HG03175 (cell line): ENCODE measurements around the gene ZC3H8.

Source experiments
- ATAC-seq: cut with Tn5 transposase; IDR thresholded peaks from one replicate; pipeline ENCODE4 v1.9.1; 2021; ENCODE audit warnings: mild to moderate bottlenecking, moderate library complexity; ENCODE audit not compliant: unreplicated experiment

The ZC3H8 gene

DNA sequence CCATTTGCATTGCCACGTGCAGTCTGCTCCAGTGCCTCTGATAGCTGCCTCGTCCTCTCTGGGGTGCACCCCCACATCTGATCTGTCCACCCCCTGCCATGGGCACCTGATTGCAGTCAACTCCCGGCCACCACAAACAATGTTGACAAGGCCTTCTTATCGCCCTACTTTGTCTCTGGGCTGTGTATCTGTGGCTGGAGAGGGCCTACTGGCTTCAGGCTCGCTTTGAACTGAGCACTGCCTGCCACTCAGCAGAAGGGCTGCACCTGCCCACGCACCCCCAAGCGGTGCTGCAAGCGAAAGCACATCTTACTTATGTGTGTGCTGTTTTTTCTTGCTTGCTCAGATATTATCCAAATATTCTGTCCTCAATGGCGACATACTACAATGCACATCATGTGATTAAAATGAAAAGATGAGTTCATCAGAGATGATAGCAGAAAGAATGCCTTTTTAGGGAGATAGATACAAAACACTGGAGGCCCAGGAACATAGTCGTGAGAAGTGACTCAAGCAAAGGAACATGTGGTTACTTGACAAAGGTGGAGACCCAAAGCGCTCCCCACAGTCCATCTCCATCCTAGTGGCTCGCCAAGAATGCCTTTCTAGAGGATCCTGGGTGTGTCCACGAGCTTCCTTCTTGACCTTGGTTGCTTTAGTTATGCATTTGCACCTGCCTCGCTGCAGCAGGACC, 87.9 kb downstream of the ZC3H8 start:
- ATAC-seq, result no peak

GRCh38 chr2:112165296-112165695, 89.5 kb downstream of the ZC3H8 start:
- no peak for ATAC-seq

DNA sequence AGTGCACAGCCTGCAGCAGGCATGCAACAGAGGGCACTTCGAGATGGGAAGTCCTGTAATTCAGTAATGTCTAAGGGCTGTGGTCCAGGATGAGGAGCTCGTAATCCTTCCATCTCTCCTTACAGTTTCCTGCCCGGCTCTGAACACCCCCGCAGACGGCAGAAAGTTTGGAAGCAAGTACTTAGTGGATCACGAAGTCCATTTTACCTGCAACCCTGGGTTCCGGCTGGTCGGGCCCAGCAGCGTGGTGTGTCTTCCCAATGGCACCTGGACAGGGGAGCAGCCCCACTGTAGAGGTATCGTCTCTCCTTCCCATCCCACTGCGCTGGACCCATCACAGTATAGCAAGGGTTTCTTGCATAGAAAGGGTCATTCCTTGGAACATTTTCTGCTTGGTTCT, 90.0 kb downstream of the ZC3H8 start:
- no peak for ATAC-seq

- ATAC-seq, result no peak
Measured at GRCh38 chr2:112163541-112163981, 91.3 kb downstream of the ZC3H8 start.

DNA sequence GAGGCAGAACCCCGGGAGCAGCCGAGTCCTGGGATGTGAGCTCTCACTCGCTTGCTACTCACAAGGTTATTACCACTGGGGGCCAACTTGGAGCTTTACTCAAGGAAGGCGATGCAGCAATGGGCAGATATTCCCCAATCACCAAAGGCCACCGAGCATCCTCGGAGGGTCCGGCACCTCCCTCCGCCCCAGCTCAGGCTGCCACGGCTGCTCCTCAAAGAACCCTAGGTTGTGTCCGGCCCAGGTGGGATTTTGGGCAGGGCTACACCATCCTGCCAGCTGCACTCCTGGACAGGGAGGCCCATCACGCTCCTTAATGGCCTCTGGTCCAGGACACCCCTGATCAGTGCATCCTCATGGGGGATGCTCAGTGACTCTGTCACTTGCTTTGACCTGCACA, 91.9 kb downstream of the ZC3H8 start:
- no peak for ATAC-seq

GRCh38 chr2:112162341-112162740, 92.5 kb downstream of the ZC3H8 start:
- ATAC-seq, result no peak
